ENCODE measurements around the gene PTPN12.

PTPN12 gene

DNA sequence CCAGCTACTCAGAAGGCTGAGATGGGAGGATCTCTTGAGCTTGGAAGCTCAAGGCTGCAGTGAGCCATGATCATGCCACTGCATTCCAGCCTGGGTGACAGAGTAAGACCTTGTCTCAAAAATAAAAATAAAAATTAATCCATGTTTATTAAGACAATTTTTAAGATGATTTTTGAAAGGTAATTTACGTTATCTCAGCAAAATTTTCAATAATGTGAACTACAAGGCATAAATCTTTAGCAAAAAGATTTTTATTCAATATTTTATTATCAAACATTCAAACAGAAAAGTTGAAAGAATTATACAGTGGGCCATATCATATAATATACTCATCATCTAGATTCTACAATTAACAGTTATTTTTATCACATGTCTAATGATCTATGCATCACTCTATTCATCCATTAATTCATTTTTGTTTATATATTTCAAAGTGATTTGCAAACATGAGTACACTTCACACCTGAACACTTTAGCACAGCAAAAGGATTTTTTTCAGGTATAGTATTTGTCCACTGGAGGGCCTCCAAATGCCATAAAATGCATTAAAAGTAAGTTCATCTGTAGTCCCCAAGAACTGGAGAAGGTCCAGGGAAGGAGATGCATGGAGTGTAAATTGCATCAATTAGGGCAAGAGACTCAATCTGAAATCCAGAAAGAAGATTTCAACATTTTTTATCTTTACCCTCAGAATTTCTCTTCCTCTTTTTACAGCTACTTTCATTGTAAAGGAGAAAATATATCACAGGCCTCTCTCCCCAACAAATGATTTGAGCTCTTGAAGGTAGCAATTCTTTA is 120.5 kb downstream of the PTPN12 start:
- DNase-seq (ENCODE audit: extremely low read depth in 1 of 2, low read depth in 1 of 2): no peak

- DNase-seq (ENCODE audit: extremely low read depth in 1 of 2, low read depth in 1 of 2): no peak
Measured at GRCh38 chr7:77658928-77659327, 121.8 kb downstream of the PTPN12 start.

GRCh38 chr7:77661816-77662215 is 124.7 kb downstream of the PTPN12 start:
- DNase-seq (ENCODE audit: extremely low read depth in 1 of 2, low read depth in 1 of 2): no peak

DNA sequence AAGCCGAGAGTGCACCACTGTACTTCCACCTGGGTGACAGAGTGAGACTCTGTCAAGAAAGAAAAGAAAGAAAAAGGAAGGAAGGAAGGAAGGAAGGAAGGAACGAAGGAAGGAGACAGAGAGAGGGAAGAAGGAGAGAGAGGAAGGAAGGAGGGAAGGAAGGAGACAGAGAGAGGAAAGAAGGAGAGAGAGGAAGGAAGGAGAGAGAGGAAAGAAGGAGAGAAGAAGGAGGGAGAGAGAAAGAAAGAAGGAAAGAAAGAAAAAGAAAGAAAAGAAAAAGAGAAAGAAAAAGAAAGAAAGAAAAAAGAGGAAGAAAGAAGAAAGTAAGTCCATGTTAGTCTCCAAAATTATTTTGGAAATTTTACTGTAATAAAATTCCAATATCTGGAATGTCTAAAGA is 125.8 kb downstream of the PTPN12 start:
- no peak for DNase-seq (ENCODE audit: extremely low read depth in 1 of 2, low read depth in 1 of 2)

- DNase-seq (ENCODE audit: extremely low read depth in 1 of 2, low read depth in 1 of 2): no peak
Measured at GRCh38 chr7:77664715-77665114, 127.6 kb downstream of the PTPN12 start.

GRCh38 chr7:77665161-77665560 is 128.1 kb downstream of the PTPN12 start:
- DNase-seq (ENCODE audit: extremely low read depth in 1 of 2, low read depth in 1 of 2): no peak

GRCh38 chr7:77667459-77668086 is 130.5 kb downstream of the PTPN12 start:
- no peak for DNase-seq (ENCODE audit: extremely low read depth in 1 of 2, low read depth in 1 of 2)

DNA sequence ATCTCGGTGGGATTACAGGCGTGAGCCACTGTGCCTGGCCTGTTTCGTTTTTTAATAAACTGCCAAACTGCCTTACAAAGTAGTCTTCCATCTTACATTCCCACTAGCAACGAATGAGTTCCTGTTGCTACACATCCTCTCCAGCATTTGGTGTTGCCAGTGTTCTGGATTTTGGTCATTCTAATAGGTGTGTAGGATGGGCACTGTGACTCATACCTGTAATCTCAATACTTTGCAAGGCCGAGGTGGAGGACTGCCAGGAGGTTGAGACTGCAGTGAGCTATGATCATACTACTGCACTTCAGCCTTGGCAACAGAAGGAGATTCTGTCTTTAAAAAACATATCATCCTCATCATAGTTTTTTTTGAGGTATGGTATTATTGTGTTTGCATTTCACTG is 137.8 kb downstream of the PTPN12 start:
- no peak for DNase-seq (ENCODE audit: extremely low read depth in 1 of 2, low read depth in 1 of 2)

- DNase-seq (ENCODE audit: extremely low read depth in 1 of 2, low read depth in 1 of 2): no peak
Measured at GRCh38 chr7:77679608-77680007, 142.5 kb downstream of the PTPN12 start.

- DNase-seq (ENCODE audit: extremely low read depth in 1 of 2, low read depth in 1 of 2): no peak
Measured at GRCh38 chr7:77680266-77680665, 143.2 kb downstream of the PTPN12 start.

DNA sequence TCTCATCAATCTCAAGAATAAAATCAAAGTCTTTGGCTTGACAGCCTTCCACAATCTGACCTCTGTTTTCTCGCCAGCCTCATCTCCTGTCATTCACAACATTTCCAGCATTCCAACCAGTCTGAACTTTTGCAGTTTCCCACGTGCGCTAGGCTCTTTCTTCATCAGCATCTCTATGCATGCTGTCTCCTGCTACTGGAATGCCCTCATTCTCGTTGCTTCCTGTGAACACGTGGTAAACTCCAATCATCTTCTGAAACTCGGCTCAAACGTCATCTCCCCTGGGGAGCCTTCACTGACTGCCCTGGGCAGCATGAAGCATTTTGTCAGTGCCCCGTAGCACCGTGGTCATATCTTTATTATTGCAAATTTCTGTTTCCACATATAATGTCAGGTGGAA is 146.9 kb downstream of the PTPN12 start:
- no peak for DNase-seq (ENCODE audit: extremely low read depth in 1 of 2, low read depth in 1 of 2)

GRCh38 chr7:77685233-77685632 is 148.1 kb downstream of the PTPN12 start:
- DNase-seq (ENCODE audit: extremely low read depth in 1 of 2, low read depth in 1 of 2): no peak

DNA sequence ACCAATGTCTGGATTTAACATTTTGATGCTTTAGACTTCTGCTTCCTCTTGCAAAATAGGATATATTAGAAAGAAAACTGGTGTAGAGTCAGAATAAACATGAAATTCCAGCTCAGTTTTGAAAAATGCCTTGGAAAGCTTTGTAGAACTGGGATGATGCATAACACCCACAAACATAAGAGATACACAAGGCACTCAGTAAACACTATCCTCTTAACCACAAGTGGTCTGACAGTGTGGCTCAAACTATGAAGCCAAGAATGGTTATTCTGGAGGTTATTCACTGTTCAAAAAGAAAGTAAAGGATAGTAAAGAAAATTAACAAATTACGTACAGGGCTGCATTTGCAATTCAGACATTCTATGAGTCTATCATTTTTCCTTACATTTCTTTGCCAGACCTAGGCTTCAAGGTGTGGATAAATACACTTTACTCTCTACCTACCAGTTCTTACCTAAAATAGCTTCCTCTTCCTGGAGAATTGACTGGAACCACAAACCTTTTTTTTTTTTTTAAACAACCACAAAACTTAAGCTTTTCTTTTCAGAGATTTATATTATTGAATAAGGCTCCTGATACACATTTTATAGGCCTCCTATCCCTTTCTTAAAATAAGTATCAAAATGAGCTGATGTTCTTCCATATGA is 150.1 kb downstream of the PTPN12 start:
- DNase-seq (ENCODE audit: extremely low read depth in 1 of 2, low read depth in 1 of 2): no peak

- no peak for DNase-seq (ENCODE audit: extremely low read depth in 1 of 2, low read depth in 1 of 2)
Measured at GRCh38 chr7:77687747-77688144, 150.7 kb downstream of the PTPN12 start.
